ENCODE results near the gene DKK2.

DKK2 gene

DNA sequence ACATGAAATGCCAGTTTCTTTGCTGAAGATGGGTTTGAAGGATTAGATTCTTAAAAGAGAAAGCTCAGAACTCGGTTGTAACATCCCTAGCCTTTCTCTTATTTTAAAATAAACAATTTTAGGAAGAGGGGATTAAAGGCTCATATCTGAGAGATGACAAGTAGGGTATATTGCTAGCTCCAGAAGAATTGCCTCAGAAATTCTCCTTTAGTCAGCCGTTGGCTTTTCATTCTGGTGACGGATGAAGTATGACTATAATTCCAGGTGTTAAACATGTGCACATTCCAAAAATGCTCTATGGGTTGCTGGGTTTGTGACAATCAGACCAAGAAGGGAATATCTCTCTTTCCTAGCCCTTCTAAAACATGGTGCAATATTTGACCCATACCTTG lies 17.8 kb downstream of the DKK2 start:
- no peak overlapping the region for H3K27ac ChIP-seq
- DNase-seq (ENCODE audit: low read depth, low spot score), result no peak

DNA sequence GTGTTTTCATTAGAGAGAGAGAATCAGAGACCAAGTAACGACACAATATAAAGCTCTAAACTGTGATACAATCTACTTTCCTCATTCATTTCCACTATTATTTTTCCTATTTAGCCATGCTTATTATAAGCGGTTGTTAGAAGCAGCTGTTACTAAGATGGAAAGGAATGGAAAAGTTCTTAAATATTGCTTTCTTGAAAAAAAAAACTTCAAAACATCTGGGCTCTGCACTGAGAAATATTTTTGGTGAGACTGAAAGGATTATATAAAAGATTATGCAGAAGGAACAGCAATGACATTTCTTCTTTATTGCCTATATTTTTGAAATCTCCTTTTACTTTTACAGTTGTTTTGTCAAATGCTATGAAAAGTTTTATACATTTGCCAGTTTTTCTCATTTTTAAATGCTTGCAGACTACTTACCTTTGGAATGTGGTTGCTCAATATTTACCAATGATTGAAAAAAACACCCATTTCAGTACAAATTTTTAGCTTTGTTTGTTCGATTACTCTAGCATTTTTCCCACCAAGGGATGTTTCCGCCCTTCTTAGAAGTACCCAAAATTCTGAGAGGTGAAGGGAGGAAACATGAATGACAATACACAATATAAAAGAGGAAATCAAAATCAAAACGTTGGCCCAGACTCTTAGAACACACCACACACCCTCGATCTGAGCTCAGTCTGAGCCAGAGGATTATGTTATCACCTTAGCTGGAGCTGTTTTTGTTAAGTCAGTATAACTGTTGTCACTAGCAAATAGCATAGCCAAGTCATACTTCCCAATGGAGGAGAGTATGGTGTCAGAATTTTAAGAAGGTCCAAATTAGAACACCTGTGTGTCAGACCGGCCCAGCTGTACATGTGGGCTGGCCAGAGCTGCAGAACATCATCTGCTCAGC lies 18.4 kb downstream of the DKK2 start:
- no peak overlapping the region for H3K27ac ChIP-seq
- DNase-seq (ENCODE audit: low read depth, low spot score), result no peak

DNA sequence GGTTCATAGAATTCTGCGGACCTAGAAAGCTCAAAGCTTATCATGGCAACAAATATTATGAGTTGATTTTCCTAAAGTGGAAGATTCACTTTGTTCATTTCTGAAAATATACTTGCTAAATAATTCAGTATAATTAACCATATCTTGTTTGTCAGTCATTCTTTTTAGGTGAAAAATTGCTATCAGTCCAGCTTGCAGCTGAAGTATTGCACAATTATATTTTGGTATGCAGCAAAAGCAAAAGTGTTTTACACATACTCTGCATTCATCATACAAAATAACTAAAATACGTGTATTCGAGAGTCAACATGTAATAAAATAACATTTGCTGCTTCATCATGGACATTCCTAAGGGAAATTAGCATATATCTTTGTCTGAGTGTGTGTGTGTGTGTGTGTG lies 24.8 kb downstream of the DKK2 start:
- H3K27ac ChIP-seq, result no peak overlapping the region
- no peak for DNase-seq (ENCODE audit: low read depth, low spot score)

DNA sequence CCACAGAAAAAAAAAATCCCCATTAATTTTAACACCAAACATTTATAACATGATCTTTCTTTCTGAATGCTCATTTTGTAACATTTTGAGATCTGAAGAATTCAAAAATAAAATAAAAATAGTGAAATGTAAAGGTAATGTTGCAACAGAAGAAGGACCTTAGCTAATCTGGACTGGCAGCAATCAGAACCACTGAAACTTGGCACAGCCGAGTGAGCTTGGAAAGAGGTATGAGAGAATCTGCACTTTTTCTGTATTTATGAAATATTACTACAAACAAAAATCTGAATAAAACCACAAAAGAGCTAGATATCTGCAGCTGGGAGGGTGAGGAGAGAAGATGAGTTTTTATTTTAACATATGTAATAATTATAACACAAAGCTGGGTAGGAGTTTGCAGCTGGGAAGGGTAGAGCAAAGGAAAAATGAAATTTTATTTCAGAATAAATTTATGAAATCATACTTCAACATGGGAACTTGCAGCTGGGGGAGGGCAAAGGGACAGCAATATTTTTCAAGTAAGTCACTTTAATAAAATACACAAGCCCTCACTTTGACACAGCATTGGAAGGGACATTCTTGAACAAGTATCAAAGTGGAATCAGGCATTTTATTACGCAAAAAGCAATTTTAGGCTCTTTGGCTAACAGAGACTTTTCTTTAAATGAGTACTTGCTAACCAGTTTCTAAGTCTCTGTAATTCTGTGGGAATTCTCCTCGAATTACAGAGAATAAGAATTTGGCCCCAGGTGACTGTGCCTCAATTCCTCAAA lies 26.7 kb downstream of the DKK2 start:
- no peak for DNase-seq (ENCODE audit: low read depth, low spot score)
- no peak overlapping the region for H3K27ac ChIP-seq

DNA sequence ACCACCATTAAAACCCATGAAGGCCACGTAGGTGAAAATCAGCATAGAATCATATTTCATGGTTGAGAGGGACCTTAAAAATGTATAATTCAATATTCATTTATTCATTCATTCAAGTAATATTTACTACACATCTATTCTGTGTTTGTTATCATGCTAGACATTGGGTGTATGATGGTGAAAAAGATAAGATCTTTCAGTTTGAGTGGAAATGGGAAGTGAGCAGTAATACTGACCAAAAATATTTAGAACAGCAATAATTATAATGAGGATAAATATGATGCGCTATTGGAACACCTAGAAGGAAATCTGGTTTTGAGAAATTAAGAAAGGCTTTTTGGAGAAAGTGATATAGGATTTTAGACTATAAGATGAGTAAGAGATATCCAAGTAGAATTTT lies 28.0 kb downstream of the DKK2 start:
- DNase-seq (ENCODE audit: low read depth, low spot score), result no peak
- no peak overlapping the region for H3K27ac ChIP-seq

DNA sequence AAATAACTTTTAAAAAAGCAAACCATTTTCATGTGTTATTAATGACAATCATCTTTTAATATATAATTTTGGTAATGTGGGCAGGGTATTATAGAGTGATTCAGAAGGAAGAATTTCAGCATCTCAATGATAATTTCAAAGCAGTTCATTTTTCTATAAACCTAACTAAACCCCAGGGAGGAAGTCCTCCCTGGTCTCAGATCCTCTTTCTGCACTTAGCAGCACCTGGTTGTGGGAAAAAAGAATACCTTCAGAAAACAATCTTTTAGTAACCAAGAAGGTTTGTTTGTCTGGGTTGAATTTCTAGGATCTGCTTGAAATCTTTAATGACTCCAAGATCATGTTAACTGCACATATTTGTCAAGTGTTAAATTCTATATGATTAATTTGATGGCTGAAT lies 29.9 kb downstream of the DKK2 start:
- no peak for DNase-seq (ENCODE audit: low read depth, low spot score)
- H3K27ac ChIP-seq, result no peak overlapping the region

DNA sequence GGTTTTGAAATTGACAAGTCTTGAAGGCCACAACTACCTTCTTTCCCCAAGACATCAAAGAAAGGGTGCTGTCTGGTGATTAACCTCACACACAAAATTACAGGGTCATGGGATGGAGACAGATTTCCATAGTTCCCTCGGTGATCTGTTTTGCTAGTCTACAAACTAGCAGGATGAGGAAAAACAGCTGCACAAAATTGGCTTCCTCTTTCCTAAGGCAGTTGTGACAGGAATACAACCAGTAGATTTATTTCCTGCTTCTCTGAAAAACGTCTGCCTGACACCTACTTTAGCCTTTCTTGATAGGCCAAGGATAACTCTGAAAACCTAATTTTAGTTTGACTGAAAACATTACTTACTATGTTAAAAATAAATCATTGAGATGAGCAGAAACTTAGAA lies 39.6 kb downstream of the DKK2 start:
- no peak for DNase-seq (ENCODE audit: low read depth, low spot score)

DNA sequence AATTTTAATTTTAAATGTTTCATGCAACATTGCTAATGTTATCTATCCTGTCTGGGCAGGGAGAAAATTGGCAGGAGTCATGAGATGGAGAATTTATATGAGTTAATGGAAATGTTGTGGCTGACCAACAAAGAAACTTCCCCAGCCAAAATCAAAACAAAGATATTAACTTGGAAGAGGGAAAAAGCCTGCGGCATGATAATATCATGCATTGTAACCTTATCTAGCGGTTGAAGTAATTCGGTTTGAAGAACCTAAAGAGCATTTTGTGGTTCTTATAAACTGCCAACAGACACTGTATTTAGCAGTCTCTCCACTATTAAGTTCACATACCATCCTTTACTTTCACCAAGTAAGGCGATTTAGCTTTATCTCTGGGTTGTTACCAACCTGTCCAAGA lies 42.3 kb downstream of the DKK2 start:
- DNase-seq (ENCODE audit: low read depth, low spot score), result no peak
- H3K27ac ChIP-seq, result no peak overlapping the region

More for the DNA sequence above, 39.6 kb downstream of the DKK2 start:
- H3K27ac ChIP-seq, result no peak overlapping the region

DNA sequence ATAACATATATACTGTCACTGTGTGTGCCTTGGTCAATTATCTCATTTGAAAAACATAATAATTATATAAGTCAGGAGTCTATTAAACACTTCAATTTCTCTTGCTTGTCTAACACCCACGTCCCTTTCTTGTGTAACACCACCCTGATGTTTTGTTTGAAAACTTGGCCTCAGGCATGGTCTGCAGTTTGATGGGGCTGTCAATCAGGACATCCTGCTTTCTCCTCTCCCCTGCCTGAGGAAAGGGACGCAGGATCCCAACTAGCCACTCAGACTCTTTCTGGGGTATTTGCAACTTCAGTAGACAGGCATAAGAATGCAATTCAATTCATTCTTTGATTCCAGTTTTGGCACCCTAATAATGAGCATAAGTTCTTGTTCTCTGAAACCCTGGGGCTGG lies 48.8 kb downstream of the DKK2 start:
- no peak overlapping the region for H3K27ac ChIP-seq
- DNase-seq (ENCODE audit: low read depth, low spot score), result no peak

DNA sequence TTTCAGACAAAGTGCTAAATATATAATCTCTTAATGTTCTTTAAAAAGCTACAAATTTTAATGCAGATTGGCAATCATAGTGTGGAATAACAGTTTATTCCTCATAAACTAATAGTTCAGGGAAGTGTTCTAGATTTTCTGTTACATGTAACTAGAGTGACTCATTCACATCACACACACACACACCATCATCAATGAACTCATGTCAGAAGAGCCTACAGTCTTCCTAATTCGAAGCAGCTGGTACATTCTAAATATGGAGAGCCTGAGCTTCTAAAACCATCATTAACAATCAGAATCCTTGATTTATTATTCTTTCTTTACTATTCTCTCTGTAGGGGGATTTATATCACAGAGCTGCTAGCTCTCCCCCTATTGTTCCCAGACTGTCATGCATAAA lies 49.6 kb downstream of the DKK2 start:
- peak; percentile 2 for DNase-seq (ENCODE audit: low read depth, low spot score)

DNA sequence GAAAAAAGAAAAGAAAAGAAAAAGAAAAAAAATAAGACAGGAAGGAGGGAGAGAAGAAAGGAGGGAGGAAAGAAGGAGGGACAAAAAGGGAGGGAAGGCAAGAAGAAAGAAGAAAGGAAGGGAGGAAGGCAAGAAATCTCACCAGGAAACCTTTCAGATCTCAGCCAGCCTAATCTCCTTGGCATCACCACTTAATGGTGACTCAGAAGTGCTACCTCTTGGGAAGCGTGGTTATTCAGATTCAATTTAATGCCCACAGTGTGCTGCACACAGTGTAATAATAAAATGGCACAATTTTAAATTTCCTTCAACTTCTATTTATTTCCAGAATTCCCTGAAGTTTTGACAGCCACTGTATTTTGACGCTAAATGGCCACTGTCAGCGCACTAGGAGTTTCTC lies 50.3 kb downstream of the DKK2 start:
- no peak for DNase-seq (ENCODE audit: low read depth, low spot score)

More for the DNA sequence above, 49.6 kb downstream of the DKK2 start:
- no peak overlapping the region for H3K27ac ChIP-seq

DNA sequence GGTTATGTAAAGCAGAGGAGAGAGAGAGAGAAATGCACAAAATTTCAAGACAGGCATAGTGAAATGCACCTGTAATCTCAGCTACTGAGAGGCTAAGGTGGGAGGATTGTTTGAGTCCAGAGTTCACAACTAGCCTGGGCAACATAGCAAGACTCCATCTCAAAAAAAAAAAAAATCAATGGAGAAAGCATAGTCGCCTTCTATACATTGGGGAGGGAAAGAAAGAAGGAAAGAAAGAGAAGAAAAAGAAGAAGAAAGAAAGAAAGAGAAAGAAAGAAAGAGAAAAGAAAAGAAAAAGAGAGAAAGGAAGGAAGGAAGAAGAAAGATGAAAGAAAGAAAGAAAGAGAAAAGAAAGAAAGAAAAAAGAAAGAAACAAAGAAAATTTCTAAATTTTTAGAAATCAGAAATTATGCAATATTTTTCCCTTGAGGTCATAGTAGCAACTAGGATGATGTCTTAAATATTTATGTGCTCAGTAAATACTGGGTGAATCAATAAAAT lies 53.4 kb downstream of the DKK2 start:
- no peak for DNase-seq (ENCODE audit: low read depth, low spot score)
- H3K27ac ChIP-seq, result no peak overlapping the region

More for the DNA sequence above, 50.3 kb downstream of the DKK2 start:
- H3K27ac ChIP-seq, result no peak overlapping the region

DNA sequence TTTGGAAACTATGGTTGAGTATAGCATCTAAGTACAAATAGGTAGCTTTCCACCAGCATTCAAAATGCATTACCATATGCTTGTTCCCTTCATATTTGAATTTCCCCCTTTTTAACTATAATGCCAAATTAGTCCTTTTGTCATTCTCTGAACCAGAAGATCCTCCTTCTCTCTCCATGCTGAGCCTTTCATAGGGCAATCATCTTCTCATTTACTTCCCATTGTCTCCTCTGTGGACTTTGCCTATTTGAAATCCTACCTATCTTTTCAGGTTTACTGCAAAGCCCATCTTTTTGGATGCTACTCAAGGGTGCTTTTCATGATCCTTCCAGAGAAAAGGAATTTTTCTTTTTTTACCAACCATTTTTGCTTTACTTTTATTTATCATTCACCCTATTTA lies 54.7 kb downstream of the DKK2 start:
- no peak for DNase-seq (ENCODE audit: low read depth, low spot score)
- no peak overlapping the region for H3K27ac ChIP-seq

DNA sequence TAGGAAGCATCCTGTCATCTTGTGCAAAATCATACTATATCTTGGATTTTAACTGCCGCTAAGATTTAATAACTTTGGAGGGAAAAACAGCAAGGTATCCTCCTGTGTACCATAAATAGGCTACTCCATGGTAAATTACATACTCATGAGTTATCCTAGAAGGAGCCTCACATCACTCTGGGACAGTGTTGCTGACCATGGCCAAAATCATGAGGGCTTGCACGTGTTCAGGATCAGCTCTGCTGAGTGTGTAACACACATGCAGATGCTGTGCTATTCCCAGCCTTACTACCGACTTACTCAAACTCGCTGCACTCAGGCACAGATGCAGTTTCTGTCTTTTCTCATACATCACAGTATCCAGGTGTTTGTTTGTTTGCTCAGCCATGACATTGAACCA lies 56.6 kb downstream of the DKK2 start:
- no peak for DNase-seq (ENCODE audit: low read depth, low spot score)
- H3K27ac ChIP-seq, result no peak overlapping the region

DNA sequence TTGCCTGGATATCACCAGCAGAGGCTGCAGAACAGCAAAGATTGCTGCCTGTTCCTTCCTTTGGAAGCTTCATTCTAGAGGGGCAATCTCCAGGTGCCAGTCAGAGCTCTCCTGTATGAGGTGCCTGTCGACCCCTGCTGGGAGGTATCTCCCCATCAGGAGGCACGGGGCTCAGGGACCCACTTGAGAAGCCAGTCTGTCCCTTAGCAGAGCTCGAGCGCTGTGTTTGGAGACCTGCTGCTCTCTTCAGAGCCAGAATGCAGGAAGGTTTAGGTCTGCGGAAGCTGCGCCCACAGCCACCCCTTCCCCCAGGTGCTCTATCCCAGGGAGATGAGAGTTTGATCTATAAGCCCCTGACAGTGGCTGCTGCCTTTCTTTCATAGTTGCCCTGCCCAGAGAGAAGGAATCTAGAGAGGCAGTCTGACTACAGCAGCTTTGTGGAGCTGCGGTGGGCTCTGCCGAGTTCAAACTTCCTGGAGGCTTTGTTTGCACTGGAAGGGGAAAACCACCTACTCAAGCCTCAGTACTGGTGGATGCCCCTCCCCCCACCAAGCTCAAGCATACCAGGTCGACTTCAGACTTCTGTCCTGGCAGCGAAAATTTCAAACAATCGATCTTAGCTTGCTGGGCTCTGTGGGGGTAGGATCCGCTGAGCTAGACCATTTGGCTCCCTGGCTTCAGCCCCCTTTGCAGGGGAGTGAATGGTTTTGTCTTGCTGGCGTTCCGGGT lies 57.9 kb downstream of the DKK2 start:
- DNase-seq (ENCODE audit: low read depth, low spot score), result no peak
- no peak overlapping the region for H3K27ac ChIP-seq

DNA sequence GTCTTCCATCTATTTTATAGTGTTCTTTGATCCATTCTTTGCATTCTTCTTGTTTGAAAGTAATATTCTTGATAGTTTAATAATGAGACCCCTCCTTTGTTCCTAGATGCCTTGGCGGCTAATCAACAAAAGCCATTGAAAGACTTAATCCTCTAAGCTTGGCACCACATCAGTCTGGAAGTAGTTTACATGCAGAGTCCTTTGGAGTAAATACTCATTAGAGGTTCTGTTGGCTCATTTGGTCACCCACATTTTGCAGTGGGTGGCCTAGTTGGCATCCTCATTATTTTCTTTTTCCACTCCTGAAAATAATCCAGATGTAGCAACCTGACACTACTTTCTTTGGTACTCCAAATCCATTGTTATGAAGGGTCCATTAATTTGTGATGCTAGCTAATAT lies 64.5 kb downstream of the DKK2 start:
- no peak overlapping the region for H3K27ac ChIP-seq
- DNase-seq (ENCODE audit: low read depth, low spot score), result no peak

DNA sequence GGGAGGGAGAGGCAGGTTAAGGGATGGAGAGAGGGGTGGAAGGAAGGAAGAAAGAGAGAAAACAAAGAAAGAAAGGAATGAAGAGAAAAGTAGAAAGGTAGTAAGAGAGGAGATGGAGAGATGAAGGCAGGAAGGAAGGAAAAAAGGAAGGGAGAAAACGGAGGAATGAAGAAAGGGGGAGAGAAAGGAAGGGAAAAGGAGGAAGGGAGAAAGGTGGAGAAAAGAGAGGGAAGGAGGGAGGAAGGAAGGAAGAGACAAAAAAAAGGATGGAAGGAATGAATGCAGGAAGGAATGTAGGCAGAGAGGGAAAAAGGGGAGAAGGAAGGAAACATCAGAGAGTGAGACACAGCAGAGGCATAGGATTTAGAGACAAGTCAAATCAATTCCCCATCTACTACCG lies 68.2 kb downstream of the DKK2 start:
- H3K27ac ChIP-seq, result no peak overlapping the region
- no peak for DNase-seq (ENCODE audit: low read depth, low spot score)

DNA sequence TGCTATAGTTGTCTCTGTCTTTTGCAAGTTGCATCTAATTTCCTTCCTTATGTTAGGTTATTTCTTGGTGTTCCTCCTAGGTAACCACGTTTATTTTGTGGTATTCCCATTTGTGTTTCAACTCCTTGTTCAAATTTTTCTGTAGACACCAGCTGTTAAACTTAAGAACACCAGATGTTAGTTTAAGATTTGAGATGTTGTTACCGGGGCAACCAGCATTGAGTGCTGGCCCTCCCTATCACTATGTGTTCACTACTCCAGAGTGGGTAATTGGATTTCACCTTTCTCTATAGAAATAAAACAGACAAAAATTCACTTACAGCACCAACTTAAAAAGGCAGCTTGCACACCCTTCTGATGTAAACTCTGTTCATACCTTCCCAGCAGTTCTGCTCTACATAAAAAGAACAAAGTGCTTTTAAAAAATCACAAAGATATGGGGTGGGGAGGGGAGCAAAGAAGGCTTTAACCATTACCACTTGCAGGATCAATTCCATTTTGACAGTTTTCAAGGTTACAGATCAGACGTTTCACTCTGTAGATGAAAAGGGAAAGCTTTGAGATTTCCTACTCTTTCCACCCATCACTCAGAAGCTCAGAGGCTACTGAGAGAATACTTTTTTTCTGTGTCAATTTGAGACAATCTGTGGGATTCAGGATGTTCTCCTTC lies 82.9 kb downstream of the DKK2 start:
- DNase-seq (ENCODE audit: low read depth, low spot score), result no peak
- H3K27ac ChIP-seq, result no peak overlapping the region

DNA sequence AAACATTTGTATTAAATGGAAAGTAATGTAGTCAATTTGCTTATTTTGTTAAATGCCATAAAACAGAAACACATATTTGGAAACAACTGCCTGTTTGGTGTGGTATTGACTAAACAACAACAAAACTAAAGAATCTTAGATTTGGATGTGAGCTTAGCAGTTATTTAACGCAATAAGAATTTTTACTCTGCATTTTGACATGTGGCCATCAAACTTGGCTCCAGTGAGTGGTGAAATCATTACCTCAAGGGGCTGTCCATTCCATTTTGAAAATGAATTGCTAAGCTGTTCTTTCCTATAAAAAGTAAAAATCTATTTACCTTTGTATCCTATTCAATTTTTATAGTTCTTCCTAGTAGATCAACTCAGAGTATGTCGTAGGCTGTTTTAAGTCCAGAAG lies 84.2 kb downstream of the DKK2 start:
- no peak overlapping the region for H3K27ac ChIP-seq
- DNase-seq (ENCODE audit: low read depth, low spot score), result no peak

DNA sequence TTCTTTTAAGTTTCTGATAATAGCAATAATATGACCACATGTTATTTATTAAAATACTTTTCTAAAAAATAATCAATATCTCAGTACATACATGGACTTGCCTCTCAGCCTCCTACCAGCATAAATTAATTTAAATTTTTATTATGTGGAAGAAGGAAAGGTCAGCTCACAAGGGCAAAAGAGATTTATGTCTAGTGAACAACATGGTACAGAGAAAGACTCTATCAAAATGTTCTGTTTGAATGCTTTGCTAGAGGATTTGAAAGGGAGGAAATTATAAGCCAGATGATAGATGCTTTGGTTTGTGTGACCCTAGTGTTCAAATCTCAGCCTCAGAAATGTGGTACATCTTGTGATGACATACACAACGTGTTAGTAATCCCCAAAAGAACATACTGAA lies 94.3 kb downstream of the DKK2 start:
- DNase-seq (ENCODE audit: low read depth, low spot score), result no peak
- no peak overlapping the region for H3K27ac ChIP-seq

All from epithelial cell of prostate (primary cell).